Hepatocyte (in vitro differentiated cells): ENCODE data around the gene PUS7. TPM values are rescaled to one million over a fixed set of nuclear protein-coding genes. Genes with fewer than 3 reads are reported as not detected.

Experiments used
- DNase-seq: peaks from one replicate; pipeline ENCODE4 v3.0.0-alpha.2; 2016; ENCODE audit warnings: low spot score
- H2AFZ ChIP-seq: fragments of 200-600 bp; sonication (generic); 2 replicates; pipeline ENCODE4 v1.6.0; 2016; ENCODE audit warnings: antibody characterized with exemption, mild to moderate bottlenecking
- H3K27ac ChIP-seq: fragments of 200-600 bp; sonication (generic); 2 replicates; pipeline ENCODE4 v1.5.1; 2016; ENCODE audit warnings: mild to moderate bottlenecking
- H3K27me3 ChIP-seq: fragments of 200-600 bp; sonication (generic); 2 replicates; pipeline ENCODE4 v1.6.1; 2016
- H3K36me3 ChIP-seq: fragments of 200-600 bp; sonication (generic); replicated peaks from 2 replicates; pipeline ENCODE4 v1.5.1; 2016; ENCODE audit warnings: low read depth; ENCODE audit not compliant: insufficient read depth
- H3K4me1 ChIP-seq: fragments of 200-600 bp; sonication (generic); 2 replicates; pipeline ENCODE4 v1.5.1; 2016; ENCODE audit warnings: mild to moderate bottlenecking, moderate library complexity; ENCODE audit not compliant: insufficient read depth
- H3K4me2 ChIP-seq: fragments of 200-600 bp; sonication (generic); 2 replicates; pipeline ENCODE4 v1.6.0; 2016
- H3K4me3 ChIP-seq: fragments of 200-600 bp; sonication (generic); 2 replicates; pipeline ENCODE4 v1.5.1; 2016; ENCODE audit warnings: mild to moderate bottlenecking
- H3K79me2 ChIP-seq: fragments of 200-600 bp; sonication (generic); 2 replicates; pipeline ENCODE4 v1.6.0; 2017; ENCODE audit warnings: mild to moderate bottlenecking
- H3K9me2 ChIP-seq: fragments of 200-600 bp; sonication (generic); replicated peaks from 2 replicates; pipeline ENCODE4 v1.6.0; 2017; ENCODE audit warnings: mild to moderate bottlenecking; ENCODE audit not compliant: insufficient read depth
- H3K9me3 ChIP-seq: fragments of 200-600 bp; sonication (generic); 2 replicates; pipeline ENCODE4 v1.5.1; 2016; ENCODE audit warnings: low read depth, mild to moderate bottlenecking
- H4K20me1 ChIP-seq: fragments of 200-600 bp; sonication (generic); 2 replicates; pipeline ENCODE4 v1.6.0; 2016; ENCODE audit warnings: mild to moderate bottlenecking; ENCODE audit not compliant: insufficient read depth, poor library complexity, severe bottlenecking
- CTCF ChIP-seq: fragments of 200-600 bp; sonication (generic); IDR thresholded peaks from 2 replicates; pipeline ENCODE4 v1.5.1; 2016; ENCODE audit warnings: antibody characterized with exemption, mild to moderate bottlenecking; ENCODE audit not compliant: poor library complexity
- EZH2 ChIP-seq: fragments of 200-600 bp; sonication (generic); IDR thresholded peaks from 2 replicates; pipeline ENCODE4 v1.6.1; 2016; ENCODE audit warnings: antibody characterized with exemption, mild to moderate bottlenecking, borderline replicate concordance
- EZH2phosphoT487 ChIP-seq: fragments of 200-600 bp; sonication (generic); IDR thresholded peaks from one replicate; pipeline ENCODE4 v1.6.1; 2018; ENCODE audit warnings: antibody characterized with exemption, mild to moderate bottlenecking, low read depth, moderate library complexity; ENCODE audit not compliant: unreplicated experiment, severe bottlenecking
- WGBS: methylation state at CpG from one replicate; pipeline ENCODE4 v1.1.6; 2016; ENCODE audit warnings: low lambda C conversion rate; ENCODE audit errors: missing lambda C conversion rate; 5-methylcytosine and 5-hydroxymethylcytosine counted together
- polyA plus RNA-seq: library from polyadenylated mRNA; unstranded; fragments of >200 nt; fragmentation: Nextera tagmentation; extraction: Ambion mirVana; gene quantifications from 2 replicates; pipeline ENCODE4 v1.2.1, GENCODE V29; 2016
- total RNA-seq: library from RNA; depleted of rRNA; stranded (reverse); fragments of >200 nt; gene quantifications from 2 replicates; pipeline ENCODE4 v1.2.3, GENCODE V29; 2014

The PUS7 gene
- total and polyA plus RNA-seq, 2 experiments from 2014 or later: 4.3 to 12.6 TPM

- no peak overlapping the region for H3K4me2 ChIP-seq
- no peak overlapping the region for H2AFZ ChIP-seq
- 93% methylated on average over 8 of the region's 8 CpGs for WGBS
These were observed 64.3 kb downstream of the PUS7 start for GRCh38 chr7:105457619-105458225.

GRCh38 chr7:105454921-105455320, 67.2 kb downstream of the PUS7 start:
- no peaks in the 10 kb centered on the region for H3K36me3 ChIP-seq
- WGBS: 65% methylated on average over 2 of the region's 2 CpGs
- no peak overlapping the region for H3K4me3 ChIP-seq
- no peaks in the 10 kb centered on the region for H3K9me3 ChIP-seq
- no peak for DNase-seq
- H2AFZ ChIP-seq: no peak overlapping the region
- no peaks in the 10 kb centered on the region for H3K79me2 ChIP-seq
- peak overlapping the region; percentile 11 for H3K27ac ChIP-seq
- H3K27me3 ChIP-seq: no peaks in the 10 kb centered on the region
- no peaks in the 10 kb centered on the region for H4K20me1 ChIP-seq
- no peaks in the 10 kb centered on the region for H3K9me2 ChIP-seq
- no peak for TF ChIP-seq EZH2phosphoT487
- no peak for TF ChIP-seq CTCF
- no peak for TF ChIP-seq EZH2
- peak overlapping the region; percentile 21 for H3K4me2 ChIP-seq
- no peaks in the 10 kb centered on the region for H3K4me1 ChIP-seq

More at GRCh38 chr7:105457619-105458225, 64.3 kb downstream of the PUS7 start:
- no peak for DNase-seq
- TF ChIP-seq EZH2phosphoT487 (no peak), EZH2 (no peak), CTCF (no peak)
- Histone ChIP-seq H3K9me3 (no peaks in the 10 kb centered on the region), H3K79me2 (no peaks in the 10 kb centered on the region), H3K9me2 (no peaks in the 10 kb centered on the region), H3K27ac (no peak overlapping the region), H3K4me1 (no peaks in the 10 kb centered on the region), H3K36me3 (no peaks in the 10 kb centered on the region), H4K20me1 (no peaks in the 10 kb centered on the region), H3K4me3 (no peak overlapping the region), H3K27me3 (no peaks in the 10 kb centered on the region)

GRCh38 chr7:105454095-105454747, 67.8 kb downstream of the PUS7 start:
- H3K4me1 ChIP-seq: no peaks in the 10 kb centered on the region
- no peak for TF ChIP-seq EZH2phosphoT487
- no peak for TF ChIP-seq EZH2
- TF ChIP-seq CTCF: no peak
- H3K4me2 ChIP-seq: peak overlapping the region; percentile 21
- no peaks in the 10 kb centered on the region for H3K79me2 ChIP-seq
- H3K4me3 ChIP-seq: no peak overlapping the region
- WGBS: 42% methylated on average over 3 of the region's 3 CpGs
- no peak for DNase-seq
- no peaks in the 10 kb centered on the region for H3K36me3 ChIP-seq
- no peaks in the 10 kb centered on the region for H4K20me1 ChIP-seq
- no peaks in the 10 kb centered on the region for H3K27me3 ChIP-seq
- no peaks in the 10 kb centered on the region for H3K9me3 ChIP-seq
- no peaks in the 10 kb centered on the region for H3K9me2 ChIP-seq
- H3K27ac ChIP-seq: peak overlapping the region; percentile 11
- H2AFZ ChIP-seq: no peak overlapping the region
